Embryonic facial prominence (tissue), 1 donor: ENCODE results near the gene ALG13.
A peak's percentile ranks its signal among the peaks of the same experiment; 100 is the strongest.
"Not testable (repeated sequence)": the region's sequence is repeated elsewhere in the genome, so short reads cannot be mapped to it uniquely, and the experiment has no call there.

Experiments used
- DNase-seq: peaks from one replicate; pipeline ENCODE4 v3.0.0-alpha.2; 2016; ENCODE audit errors: extremely low spot score

The ALG13 gene

DNA sequence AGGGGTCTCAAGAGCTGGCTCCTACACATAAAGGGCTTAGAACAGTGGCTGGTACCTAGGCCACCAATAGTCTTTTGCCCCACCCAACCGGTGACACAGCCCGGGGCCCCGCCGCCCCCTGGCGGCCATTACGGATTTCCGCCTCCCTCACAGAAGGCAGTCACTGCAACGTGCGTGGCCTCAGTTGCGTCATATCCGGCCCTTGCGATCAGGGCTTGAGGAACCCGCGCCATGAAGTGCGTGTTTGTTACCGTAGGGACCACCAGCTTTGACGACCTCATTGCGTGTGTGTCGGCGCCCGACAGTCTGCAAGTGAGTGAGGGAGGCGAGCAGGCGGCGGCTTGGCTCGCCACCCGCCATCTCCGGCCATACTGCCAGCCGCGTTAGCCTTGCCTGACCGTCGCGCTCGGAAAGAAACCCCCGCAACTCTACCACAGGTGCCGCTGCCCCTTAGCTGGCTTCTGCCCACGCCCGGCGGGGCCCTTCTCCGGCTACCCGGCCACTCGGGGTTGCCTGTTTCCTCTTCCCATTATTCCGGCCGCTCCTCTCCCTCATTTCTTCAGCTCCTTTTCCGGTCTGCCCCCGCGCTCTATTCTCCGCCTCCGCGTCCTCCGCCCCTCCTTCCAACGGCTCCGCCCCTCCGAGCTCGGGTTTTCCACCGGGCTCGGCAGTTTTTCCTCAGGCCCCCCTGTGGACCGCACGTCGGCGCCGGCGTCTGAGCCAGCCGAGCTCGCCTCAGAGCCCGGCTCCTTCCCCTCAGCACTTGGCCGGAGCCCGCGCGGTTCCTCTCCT lies at the start of gene ALG13:
TSS of gene ALG13 (plus strand) at position 183 of the 792 bp plus-strand sequence. CDS start at position 232, 49 bp downstream.
- DNase-seq, result peak; percentile 72

- DNase-seq, result no peak
Measured at GRCh38 chrX:111634823-111635729, 45.9 kb upstream of the ALG13 start.

DNA sequence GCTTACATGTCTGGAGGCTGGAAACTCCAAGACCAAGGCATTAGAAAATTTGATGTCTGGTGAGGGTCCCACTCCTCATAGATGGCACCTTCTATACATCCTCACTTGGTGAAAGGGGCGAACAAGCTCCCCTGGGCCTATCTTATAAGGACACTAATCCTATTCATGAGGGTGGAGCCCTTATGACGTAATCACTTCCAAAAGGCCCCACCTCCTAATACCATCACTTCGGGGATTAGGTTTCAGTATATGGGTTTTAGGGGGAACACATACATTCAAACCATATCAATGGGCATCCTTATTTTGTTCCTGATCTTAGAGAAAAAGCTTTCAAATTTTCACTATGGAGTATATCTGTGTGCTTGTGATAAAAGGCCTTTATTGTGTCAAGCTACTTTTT lies 39.0 kb upstream of the ALG13 start:
- no peak for DNase-seq

DNA sequence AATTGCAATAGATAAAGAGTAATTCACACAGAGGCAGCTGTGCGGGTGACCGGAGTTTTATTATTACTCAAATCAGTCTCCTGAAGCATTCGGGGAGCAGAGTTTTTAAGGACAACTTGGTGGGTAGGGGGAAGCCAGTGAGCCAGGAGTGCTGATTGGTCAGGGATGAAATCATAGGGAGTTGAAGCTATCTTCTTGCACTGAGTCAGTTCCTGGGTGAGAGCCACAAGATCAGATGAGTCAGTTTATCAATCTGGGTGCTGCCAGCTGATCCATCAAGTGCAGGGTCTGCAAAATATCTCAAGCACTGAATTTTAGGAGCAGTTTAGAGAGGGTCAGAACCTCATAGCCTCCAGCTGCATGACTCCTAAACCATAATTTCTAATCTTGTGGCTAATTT lies 35.8 kb upstream of the ALG13 start:
- DNase-seq, result not testable (repeated sequence)

DNA sequence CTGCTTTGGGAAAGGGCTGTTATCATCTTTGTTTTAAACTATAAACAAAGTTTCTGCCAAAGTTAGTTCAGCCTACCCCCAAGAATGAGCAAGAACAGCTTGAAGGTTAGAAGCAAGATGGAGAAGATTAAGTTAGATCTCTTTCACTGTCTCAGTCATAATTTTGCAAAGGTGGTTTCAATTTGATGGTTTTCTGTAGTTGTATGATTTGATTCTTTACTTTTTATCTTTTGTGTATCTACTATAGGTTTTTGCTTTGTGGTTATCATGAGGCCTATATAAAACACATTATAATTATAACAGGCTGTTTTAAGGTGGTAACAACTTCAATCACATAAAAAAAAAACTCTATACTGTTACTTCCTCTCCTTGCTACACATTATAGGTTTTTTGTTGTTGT lies 35.4 kb upstream of the ALG13 start:
- no peak for DNase-seq

GRCh38 chrX:111646515-111646914 lies 34.5 kb upstream of the ALG13 start:
- no peak for DNase-seq

GRCh38 chrX:111648802-111649201 lies 32.2 kb upstream of the ALG13 start:
- no peak for DNase-seq

- DNase-seq, result no peak
Measured at GRCh38 chrX:111649638-111650037, 31.3 kb upstream of the ALG13 start.

GRCh38 chrX:111650845-111651244 lies 30.1 kb upstream of the ALG13 start:
- DNase-seq, result no peak

DNA sequence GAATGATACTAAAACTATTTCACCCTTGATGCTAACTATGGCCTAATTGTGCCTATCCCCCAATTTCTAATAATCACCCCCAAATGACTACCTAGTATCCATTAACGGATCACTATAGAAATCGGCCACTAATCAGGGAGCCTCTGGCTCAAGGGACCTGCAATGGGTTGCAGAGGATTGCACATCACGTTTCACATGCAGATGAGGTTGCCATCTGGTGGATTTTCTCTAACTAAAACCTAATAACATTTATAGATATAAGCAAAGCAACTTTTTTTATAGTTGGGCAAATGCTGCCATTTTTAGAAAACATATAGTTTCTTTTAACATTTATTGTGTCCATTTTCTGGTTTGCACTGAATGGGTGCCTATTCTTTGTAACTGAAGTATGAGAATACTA lies 28.3 kb upstream of the ALG13 start:
- DNase-seq, result no peak

GRCh38 chrX:111661241-111661640 lies 19.7 kb upstream of the ALG13 start:
- no peak for DNase-seq

- DNase-seq, result no peak
Measured at GRCh38 chrX:111662292-111662691, 18.7 kb upstream of the ALG13 start.

DNA sequence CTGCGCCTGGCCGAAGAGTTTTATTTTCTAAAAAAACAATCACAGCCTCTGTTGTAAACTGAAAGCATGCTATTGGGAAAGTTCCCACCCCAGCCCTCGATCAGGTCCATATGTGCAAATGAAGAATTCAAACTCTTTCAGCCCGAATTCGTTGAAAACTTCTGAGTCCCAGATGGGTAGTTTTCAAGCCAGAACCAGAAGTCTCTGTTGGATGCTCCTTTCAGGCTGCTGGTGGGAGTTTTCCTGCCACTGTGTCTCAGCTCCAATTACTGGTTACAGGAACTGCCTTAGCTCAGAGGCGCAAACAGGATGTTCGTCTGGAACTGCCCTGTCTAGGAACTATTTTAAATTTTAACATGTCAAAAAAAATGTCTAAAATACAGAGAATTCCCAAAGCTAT lies 9.3 kb upstream of the ALG13 start:
- DNase-seq, result no peak

GRCh38 chrX:111687305-111687704 lies 6.3 kb downstream of the ALG13 start:
- DNase-seq, result no peak

DNA sequence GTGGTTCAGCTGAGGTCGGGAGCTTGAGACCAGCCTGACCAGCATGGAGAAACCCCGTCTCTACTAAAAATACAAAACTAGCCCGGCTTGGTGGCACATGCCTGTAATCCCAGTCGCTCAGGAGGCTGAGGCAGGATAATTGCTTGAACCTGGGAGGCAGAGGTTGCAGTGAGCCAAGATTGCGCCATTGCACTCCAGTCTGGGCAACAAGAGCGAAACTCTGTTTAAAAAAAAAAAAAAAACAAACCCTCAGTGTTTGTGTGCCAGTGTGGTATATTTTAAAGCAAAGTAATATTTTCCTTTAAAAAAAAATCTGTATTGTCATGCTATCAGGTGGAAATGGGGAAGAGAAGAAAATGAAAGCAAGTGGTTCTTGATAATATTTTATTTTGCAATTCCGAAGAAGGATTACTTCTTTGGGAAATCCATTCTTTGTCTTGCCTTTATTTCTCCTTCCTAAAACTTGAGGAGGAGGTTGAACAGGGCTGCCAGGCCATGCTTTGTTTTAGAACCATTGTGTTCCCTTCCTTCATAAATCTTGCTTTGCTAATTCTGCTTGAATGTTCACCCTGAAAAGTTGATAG lies 14.4 kb downstream of the ALG13 start:
- no peak for DNase-seq

DNA sequence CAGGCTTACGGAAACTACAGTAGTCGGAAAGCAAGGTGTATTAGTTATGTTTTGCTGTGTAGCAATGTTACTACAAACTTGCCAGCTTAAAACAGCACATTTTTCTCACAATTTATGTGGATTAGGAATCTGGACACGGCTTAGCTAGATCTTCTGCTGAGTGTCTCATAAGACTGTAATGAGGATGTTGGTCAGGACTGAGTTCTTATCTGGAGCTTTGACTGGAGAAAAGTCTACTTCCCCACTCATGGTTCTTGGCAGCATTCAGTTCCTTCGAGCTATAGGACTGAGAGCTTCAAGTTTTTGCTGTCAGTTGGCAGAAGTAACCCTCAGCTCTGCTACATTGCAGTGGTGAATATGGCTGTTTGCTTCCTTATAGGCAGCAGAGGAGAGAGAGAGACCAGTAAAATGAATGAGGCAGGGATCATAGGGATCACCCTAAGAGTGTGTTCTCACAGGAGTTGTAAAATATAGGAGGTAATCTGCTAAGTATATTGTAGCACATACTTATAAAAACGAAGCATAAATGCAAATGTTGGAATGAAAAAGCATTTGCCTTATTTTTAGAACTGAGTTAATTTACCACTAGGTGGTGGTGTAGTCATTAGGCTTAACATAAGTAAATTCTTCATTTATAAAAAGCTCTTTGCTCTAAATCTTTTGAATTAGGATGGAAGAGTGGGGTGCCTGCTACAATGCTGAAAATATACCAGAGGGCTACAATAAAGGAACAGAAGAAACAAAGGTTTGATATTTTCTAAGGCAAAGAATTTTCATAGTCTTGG lies 38.6 kb downstream of the ALG13 start:
- no peak for DNase-seq

- DNase-seq, result no peak
Measured at GRCh38 chrX:111728096-111728495, 47.1 kb downstream of the ALG13 start.

- DNase-seq, result no peak
Measured at GRCh38 chrX:111731351-111731750, 50.4 kb downstream of the ALG13 start.

- DNase-seq, result no peak
Measured at GRCh38 chrX:111736571-111736970, 55.6 kb downstream of the ALG13 start.

- no peak for DNase-seq
Measured at GRCh38 chrX:111742018-111742417, 61.0 kb downstream of the ALG13 start.

GRCh38 chrX:111743316-111743715 lies 62.3 kb downstream of the ALG13 start:
- DNase-seq, result no peak

DNA sequence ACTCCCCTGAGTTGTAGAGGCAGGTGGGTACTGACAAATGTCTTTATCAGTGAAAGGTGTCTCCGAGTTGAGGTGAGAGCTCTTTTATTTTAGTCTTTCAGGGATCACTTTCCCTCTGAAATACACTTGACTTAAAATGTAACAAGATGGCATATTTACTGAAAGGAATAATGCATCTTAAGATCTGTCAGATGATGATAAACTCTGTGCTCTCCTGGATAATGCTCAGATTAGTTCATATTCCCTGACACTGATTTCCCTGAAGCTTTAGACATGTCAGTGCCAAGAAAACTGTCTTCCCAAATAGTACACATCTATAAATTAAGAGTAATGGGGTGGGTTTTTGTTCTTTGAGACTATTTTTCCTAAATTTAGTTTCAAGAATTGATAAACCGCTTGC lies 75.5 kb downstream of the ALG13 start:
- DNase-seq, result no peak
